Activated T-helper 17 cell treated with anti-CD3 and anti-CD28 coated beads, Interleukin-2, amount 50 U/mL, for 72 hours (primary cell): ENCODE measurements around the gene GMEB1. TPM values are rescaled to one million over a fixed set of nuclear protein-coding genes. Genes with fewer than 3 reads are reported as not detected.
A peak's percentile ranks its signal among the peaks of the same experiment; 100 is the strongest.

Source experiments
- ATAC-seq: fragments of 150-1000 bp; cut with Tn5 transposase; replicated peaks from 2 replicates; pipeline ENCODE4 v1.10.0; 2021; ENCODE audit warnings: mild to moderate bottlenecking, moderate library complexity
- H3K27ac Mint-ChIP-seq: one replicate; pipeline ENCODE4 v1.8.0; 2022; ENCODE audit warnings: mixed read lengths
- H3K27me3 Mint-ChIP-seq: one replicate; pipeline ENCODE4 v1.8.0; 2022; ENCODE audit warnings: mixed read lengths
- H3K36me3 Mint-ChIP-seq: one replicate; pipeline ENCODE4 v1.8.0; 2022; ENCODE audit warnings: low read depth, mild to moderate bottlenecking, mixed read lengths
- H3K4me1 Mint-ChIP-seq: one replicate; pipeline ENCODE4 v1.8.0; 2022; ENCODE audit warnings: mixed read lengths
- H3K4me3 Mint-ChIP-seq: one replicate; pipeline ENCODE4 v1.8.0; 2022; ENCODE audit warnings: mild to moderate bottlenecking, mixed read lengths
- H3K9me3 Mint-ChIP-seq: one replicate; pipeline ENCODE4 v1.8.0; 2022; ENCODE audit warnings: mixed read lengths
- total RNA-seq, 2 donors: library from RNA; stranded (reverse); gene quantifications; one replicate each; pipeline ENCODE4 v1.2.3, GENCODE V29; 2022

The GMEB1 gene
- total RNA-seq, 2 donors from 2014 or later, result 27.4 to 33.1 TPM

GRCh38 chr1:28751315-28752060 is 82.9 kb downstream of the GMEB1 start:
- no peaks in the 10 kb centered on the region for H3K27me3 Mint-ChIP-seq
- no peak for ATAC-seq
- peak overlapping the region; percentile 24 for H3K27ac Mint-ChIP-seq
- peaks cover 21% of the 10 kb centered on the region for H3K36me3 Mint-ChIP-seq
- H3K4me3 Mint-ChIP-seq, result peak overlapping the region; percentile 5
- H3K4me1 Mint-ChIP-seq, result peaks cover 30% of the 10 kb centered on the region
- no peaks in the 10 kb centered on the region for H3K9me3 Mint-ChIP-seq

DNA sequence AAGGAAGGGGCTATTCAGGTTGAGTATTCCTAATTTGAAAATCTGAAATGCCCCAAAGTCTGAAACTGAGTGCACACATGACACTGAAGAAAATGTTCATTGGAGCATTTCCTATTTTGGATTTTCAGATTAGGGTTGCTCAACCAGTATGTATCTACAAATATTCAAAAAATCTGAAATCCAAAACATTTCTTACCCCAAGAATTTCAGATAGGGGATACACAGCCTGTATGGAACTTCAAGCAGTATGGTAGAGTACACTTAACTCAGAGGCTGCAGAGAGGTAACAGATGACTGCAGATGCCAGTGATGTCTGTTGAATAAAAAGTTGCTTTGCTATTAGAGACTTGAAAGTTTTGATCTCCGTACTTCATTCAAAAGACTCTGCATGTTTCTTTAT is 87.1 kb downstream of the GMEB1 start:
- H3K27ac Mint-ChIP-seq, result no peak overlapping the region
- peaks cover 2% of the 10 kb centered on the region for H3K36me3 Mint-ChIP-seq
- no peaks in the 10 kb centered on the region for H3K27me3 Mint-ChIP-seq
- ATAC-seq, result no peak
- no peaks in the 10 kb centered on the region for H3K9me3 Mint-ChIP-seq
- H3K4me3 Mint-ChIP-seq, result no peak overlapping the region
- peaks cover 28% of the 10 kb centered on the region for H3K4me1 Mint-ChIP-seq

DNA sequence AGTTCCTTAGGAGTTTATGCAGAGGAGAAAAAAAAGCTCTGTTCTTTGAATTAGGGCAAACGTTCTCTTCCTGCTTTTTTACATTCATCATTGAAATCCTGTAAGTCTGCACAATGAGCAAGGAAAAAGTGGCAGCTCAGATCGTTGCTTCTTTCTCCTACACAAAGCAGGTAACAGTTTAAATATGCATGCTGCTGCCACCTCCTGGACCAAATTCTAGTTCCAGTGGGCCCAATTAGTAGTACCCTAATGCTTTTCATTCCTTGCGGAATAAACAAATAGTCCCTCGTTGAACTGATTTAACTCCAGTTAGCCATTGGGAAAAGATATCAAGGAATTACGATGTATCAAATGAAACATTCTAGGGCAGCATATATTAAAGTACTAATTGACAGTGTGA is 88.3 kb downstream of the GMEB1 start:
- no peak overlapping the region for H3K4me3 Mint-ChIP-seq
- no peaks in the 10 kb centered on the region for H3K9me3 Mint-ChIP-seq
- H3K36me3 Mint-ChIP-seq, result peaks cover 10% of the 10 kb centered on the region
- H3K27me3 Mint-ChIP-seq, result no peaks in the 10 kb centered on the region
- H3K27ac Mint-ChIP-seq, result peak overlapping the region; percentile 37
- peaks cover 22% of the 10 kb centered on the region for H3K4me1 Mint-ChIP-seq
- no peak for ATAC-seq

- H3K9me3 Mint-ChIP-seq, result no peaks in the 10 kb centered on the region
- no peak overlapping the region for H3K27ac Mint-ChIP-seq
- no peak overlapping the region for H3K4me3 Mint-ChIP-seq
- H3K36me3 Mint-ChIP-seq, result peaks cover 18% of the 10 kb centered on the region
- no peak for ATAC-seq
- no peaks in the 10 kb centered on the region for H3K27me3 Mint-ChIP-seq
- H3K4me1 Mint-ChIP-seq, result peaks cover 19% of the 10 kb centered on the region
Observed at GRCh38 chr1:28758420-28758819, 89.8 kb downstream of the GMEB1 start.

DNA sequence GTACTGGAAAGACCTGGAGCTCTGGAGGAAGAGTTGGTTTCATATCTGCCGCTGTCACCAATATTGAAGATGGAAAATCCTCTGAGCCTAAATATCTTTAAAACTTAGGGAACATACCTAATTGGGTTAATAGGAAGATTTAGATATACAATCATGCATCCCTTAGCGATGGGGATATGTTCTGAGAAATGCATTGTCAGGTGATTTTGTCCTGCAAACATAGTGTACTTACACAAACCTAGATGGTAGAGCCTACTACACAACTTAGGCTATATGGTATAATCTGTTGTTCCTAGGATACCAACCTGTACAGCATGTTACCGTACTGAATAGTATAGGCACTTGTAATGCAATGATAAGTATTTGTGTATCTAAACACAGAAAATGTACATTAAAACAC is 90.7 kb downstream of the GMEB1 start:
- Mint-ChIP-seq H3K36me3 (peaks cover 18% of the 10 kb centered on the region), H3K27me3 (no peaks in the 10 kb centered on the region), H3K4me3 (no peak overlapping the region), H3K9me3 (no peaks in the 10 kb centered on the region), H3K27ac (no peak overlapping the region), H3K4me1 (peaks cover 13% of the 10 kb centered on the region)
- ATAC-seq, result no peak

DNA sequence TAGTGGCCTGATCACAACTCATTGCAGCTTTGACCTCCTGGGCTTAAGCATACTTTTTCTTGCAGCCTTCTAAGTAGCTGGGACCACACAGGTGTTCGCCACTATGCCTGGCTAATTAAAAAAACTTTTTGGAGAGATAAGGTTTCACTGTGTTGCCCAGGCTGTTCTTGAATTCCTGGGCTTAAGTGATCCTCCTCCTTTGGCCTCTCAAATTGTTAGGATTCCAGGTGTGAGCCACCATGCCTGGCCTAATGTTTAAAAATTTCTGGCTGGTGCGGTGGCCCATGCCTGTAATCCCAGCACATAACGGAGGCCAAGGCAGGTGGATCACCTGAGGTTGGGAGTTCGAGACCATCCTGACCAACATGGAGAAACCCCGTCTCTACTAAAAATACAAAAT is 92.6 kb downstream of the GMEB1 start:
- ATAC-seq, result no peak
- Mint-ChIP-seq H3K4me3 (no peak overlapping the region), H3K27ac (no peak overlapping the region), H3K36me3 (peaks cover 37% of the 10 kb centered on the region), H3K4me1 (peaks cover 19% of the 10 kb centered on the region), H3K9me3 (no peaks in the 10 kb centered on the region), H3K27me3 (no peaks in the 10 kb centered on the region)

DNA sequence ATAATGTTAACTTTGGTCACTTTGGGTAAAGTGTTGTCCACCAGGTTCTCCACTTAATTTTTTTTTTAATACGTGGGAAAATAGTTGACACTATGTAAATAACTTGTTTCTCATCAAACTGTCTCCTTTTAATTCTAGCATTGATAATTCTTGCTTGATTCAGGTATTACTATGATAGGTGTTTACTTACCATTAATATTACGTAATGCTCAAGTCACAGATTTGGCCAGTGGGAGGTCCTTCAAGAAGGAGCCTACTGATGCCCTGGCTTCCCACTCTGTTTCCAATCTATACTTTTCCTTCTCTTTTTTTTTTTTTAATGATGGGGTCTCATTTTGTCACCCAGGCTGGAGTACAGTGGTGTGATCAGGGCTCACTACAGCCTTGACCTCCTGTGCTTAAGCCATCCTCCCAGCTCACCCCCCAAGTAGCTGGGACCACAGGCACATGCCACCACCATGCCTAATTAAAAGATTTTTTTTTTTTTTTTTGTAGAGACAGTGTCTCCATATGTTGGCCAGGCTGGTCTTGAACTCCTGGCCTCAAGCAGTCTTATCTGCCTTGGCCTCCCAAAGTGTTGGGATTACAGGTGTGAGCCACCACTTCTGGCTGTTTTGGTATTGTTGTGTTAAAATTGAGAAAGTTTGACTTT is 98.1 kb downstream of the GMEB1 start:
- no peak overlapping the region for H3K4me3 Mint-ChIP-seq
- H3K9me3 Mint-ChIP-seq, result no peaks in the 10 kb centered on the region

More for the DNA sequence above, 98.1 kb downstream of the GMEB1 start:
- no peak for ATAC-seq
- H3K27ac Mint-ChIP-seq, result no peak overlapping the region
- peaks cover 6% of the 10 kb centered on the region for H3K4me1 Mint-ChIP-seq
- H3K27me3 Mint-ChIP-seq, result no peaks in the 10 kb centered on the region
- H3K36me3 Mint-ChIP-seq, result peaks cover 74% of the 10 kb centered on the region

Other genes with a start within 250 kb of the GMEB1 start
- gene RCC1, start 162.7 kb upstream of the GMEB1 start, total RNA-seq, result 100 to 1,000 TPM in 1 of 2 donors, 10 to 100 TPM in 1; 58.6 to 116 TPM
- 10 to 100 TPM; 58.9 to 95.8 TPM for gene TRNAU1AP, start 115.7 kb upstream of the GMEB1 start, total RNA-seq
- not detected for gene RAB42, start 76.5 kb upstream of the GMEB1 start, total RNA-seq
- 10 to 100 TPM; 15.0 to 28.4 TPM for gene TAF12, start 25.7 kb upstream of the GMEB1 start, total RNA-seq
- gene RNU11, start 20.2 kb upstream of the GMEB1 start, total RNA-seq, result not detected
- 10 to 100 TPM; 60.1 to 74.9 TPM for gene YTHDF2, start 68.2 kb downstream of the GMEB1 start, total RNA-seq
- gene OPRD1, start 143.4 kb downstream of the GMEB1 start, total RNA-seq, result not detected
- 10 to 100 TPM; 40.0 to 63.2 TPM for gene EPB41, start 245.8 kb downstream of the GMEB1 start, total RNA-seq